Activated CD4-positive, alpha-beta T cell treated with anti-CD3 and anti-CD28 coated beads, Interleukin-2, amount 50 U/mL, for 48 hours (primary cell): Measurements from ENCODE around the gene JDP2.

Source experiments
- DNase-seq, 2 experiments: peaks; one replicate each; pipeline ENCODE4 v3.0.0-alpha.2; 2020

Gene JDP2

DNA sequence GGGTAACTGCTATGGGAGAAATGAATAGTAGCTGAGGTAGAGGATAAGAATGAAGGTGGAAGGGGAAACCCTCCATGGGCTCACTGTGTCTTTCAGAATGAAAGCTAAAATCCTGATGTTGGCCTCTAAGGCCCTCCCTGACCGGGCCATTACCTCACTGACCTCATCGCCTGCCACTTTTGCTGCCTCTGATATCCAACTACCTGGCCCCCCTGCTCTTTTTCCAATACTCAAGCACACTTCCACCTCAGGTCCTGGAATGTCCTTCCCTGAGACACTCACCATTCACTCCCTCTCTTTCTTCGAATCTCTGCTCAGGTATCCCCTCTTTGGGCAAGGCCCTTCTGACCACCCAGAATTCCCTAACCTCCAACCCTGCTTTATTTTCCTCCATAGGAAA is 93.0 kb downstream of the JDP2 start:
- DNase-seq, result no peak

DNA sequence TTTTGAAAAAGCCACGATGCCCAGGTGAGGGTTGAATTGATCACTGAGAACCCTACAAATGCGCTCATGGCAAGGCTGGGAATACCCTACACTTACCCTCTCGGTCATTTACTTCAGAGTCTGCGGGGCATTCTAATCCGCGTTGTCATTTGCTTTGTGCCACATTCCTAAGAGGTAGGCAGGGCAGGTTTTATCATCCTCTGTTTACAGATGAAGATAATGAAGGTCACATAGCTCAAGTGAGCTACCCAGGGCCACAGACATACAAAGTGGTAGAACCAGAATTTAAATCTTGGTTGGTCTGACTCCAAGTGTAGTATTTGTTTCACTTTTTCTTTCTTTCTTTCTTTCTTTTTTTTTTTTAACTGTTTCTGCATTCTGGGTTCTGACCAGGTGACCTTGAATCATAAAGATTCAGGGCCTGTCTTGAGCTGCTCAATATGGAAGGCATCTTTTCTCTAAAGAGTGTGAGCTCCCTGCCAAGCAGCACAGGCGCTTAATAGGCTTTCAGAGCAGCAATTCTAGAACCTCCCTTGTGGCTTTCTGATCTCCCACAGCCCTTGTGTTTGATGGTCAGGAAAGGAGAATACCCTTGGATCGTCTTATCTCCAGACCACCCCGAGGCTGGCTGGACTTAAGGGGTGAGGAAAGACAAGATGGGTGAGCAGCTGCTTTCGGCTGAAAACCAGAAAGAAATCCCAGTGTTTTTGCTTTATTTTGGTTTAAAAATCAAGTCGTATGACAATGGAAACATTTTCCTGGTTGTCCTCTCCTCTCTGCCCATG is 93.8 kb downstream of the JDP2 start:
- DNase-seq, result no peak

DNA sequence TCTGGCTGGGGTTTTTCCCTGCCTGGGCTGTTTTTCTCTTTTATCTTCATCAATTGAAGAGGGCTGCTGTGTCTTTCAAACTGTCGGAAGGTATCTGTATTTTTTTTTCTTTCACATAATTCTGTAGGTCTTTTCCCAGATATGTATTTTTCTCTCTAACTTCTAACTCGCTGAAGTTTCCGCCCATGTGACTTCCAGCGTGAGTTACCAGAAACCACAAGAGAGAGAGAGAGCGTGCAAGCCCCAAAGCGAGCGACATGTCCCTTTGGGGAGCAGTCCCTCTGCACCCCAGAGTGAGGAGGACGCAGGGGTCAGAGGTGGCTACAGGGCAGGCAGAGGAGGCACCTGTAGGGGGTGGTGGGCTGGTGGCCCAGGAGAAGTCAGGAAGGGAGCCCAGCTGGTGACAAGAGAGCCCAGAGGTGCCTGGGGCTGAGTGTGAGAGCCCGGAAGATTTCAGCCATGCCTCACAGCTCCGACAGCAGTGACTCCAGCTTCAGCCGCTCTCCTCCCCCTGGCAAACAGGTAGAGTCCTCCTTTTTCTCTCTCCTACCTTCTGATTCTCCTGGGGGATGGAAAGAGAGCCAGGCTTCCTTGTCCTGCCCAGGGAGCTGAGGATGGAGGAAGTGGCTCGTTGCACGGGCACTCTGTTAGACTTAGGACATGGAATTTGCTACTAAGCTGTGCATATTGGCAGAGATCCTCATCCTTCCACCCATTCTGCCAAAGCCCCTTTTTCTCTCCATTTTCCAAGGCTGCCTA is 94.6 kb downstream of the JDP2 start, which contains the start of gene BATF:
BATF (plus strand) TSS at position 246 of the 759 bp plus-strand sequence; CDS start at position 460, 214 bp downstream.
- DNase-seq, result peak; percentile 73 to 78

DNA sequence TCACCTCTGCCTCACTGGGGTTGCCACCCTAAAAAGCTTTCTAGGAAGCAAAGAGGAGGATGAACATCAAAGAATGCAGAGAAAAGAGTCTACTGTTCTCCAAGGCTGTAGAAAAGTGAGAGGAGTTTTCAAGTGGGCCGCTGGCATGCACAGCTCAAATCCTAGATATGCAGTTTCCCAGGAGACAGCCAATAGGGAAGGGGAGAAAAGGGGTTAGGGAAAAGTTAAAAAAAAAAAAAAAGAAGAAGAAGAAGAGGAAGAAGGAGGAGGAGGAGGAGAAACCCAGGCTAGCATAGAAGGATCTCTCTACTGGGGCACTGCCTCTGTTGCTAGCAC is 95.1 kb downstream of the JDP2 start:
- DNase-seq, result no peak
